ENCODE measurements around the gene PRCD.
"Not testable (repeated sequence)": the region's sequence is repeated elsewhere in the genome, so short reads cannot be mapped to it uniquely, and the experiment has no call there.

PRCD gene

DNA sequence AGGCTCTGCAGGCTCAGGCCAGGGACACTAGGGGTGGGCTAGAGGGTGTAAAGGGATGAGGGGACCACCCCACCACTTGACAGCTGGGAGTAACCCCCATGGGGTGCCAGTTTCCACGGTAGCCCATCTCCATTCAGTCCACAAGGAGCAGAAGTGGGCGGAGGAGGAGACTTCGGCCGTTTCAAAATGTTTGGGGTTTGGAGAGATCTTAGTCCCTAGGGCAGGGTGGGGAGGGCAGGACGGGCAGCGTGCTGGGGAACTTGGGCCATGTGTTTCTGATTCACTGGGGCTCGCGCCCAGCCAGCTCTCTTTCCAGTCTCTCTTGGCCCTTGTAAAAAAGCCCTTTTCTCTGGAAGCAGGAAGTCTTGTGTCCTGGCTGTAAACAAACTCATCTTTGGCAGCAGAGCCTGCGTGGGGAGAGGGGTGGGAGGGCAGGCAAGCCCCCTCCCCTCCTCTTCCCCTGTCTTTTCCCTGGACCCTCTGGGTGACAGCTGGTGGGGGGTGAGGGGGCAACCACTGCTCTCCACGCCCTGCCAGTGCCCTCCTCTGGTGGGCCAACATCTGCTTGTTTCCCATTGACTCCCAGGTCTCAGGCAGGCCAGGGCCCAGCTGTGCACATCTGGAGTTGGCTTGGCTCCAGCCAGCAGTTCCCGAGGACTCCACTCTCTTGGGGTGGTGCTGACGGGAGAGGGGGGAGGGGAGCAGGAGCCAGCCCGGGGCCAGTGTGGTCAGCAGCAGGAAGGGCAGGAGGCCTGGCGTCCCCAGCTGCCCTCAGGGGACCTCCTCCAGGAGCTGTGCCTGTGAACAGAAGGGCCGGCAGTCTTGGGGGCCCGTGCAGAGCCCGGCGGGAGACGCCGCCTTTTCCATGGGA lies 10.4 kb upstream of the PRCD start:
- no peaks in the 10 kb centered on the region for H3K9me3 Mint-ChIP-seq
- H3K4me3 Mint-ChIP-seq = no peak overlapping the region
- peaks cover 25% of the 10 kb centered on the region for H3K27me3 Mint-ChIP-seq (ENCODE audit: low read depth)
- peaks cover 7% of the 10 kb centered on the region for H3K4me1 Mint-ChIP-seq (ENCODE audit: low read depth)
- H3K27ac Mint-ChIP-seq = no peak overlapping the region
- no peaks in the 10 kb centered on the region for H3K36me3 Mint-ChIP-seq (ENCODE audit: low read depth)

GRCh38 chr17:76530095-76530723 lies 9.6 kb upstream of the PRCD start:
- H3K36me3 Mint-ChIP-seq (ENCODE audit: low read depth) = no peaks in the 10 kb centered on the region
- no peak overlapping the region for H3K4me3 Mint-ChIP-seq
- peaks cover 7% of the 10 kb centered on the region for H3K4me1 Mint-ChIP-seq (ENCODE audit: low read depth)
- no peaks in the 10 kb centered on the region for H3K9me3 Mint-ChIP-seq
- H3K27me3 Mint-ChIP-seq (ENCODE audit: low read depth) = peaks cover 26% of the 10 kb centered on the region
- H3K27ac Mint-ChIP-seq = no peak overlapping the region

DNA sequence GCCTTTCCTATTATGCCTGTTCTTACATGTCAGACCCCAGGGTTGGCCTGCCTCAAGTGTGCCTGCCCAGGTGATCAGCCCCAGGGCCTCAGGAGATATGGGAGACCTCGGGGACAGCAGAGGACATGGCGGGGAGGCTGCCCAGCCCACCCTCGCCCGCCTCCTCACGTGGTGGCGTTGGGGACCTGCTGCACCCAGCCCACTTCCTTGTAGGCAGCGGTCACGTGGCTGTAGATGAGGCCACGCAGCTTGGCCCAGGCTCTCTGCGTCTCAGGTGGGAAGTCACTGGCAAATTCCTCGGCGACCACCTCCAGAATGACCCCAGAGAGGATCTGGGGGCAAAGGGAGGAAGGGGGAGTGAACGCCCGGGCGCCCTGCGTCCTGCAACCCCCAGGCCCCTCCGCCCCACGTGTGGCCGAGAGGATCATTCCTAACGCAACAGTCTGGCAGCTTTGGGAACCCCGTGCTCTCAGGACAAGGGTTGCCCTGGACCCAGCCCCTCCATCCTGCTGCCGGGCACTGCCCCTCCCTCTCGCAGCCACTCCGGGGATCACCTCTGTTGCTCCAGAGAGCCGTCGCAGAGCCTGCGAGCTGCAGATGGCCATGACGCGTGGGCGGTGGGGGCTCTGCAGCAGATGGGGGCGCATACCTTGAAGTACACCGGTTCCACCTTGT lies 8.9 kb upstream of the PRCD start:
- Mint-ChIP-seq H3K4me1 (ENCODE audit: low read depth) (peaks cover 7% of the 10 kb centered on the region), H3K27me3 (ENCODE audit: low read depth) (peaks cover 33% of the 10 kb centered on the region), H3K36me3 (ENCODE audit: low read depth) (no peaks in the 10 kb centered on the region), H3K4me3 (no peak overlapping the region), H3K27ac (no peak overlapping the region), H3K9me3 (no peaks in the 10 kb centered on the region)

DNA sequence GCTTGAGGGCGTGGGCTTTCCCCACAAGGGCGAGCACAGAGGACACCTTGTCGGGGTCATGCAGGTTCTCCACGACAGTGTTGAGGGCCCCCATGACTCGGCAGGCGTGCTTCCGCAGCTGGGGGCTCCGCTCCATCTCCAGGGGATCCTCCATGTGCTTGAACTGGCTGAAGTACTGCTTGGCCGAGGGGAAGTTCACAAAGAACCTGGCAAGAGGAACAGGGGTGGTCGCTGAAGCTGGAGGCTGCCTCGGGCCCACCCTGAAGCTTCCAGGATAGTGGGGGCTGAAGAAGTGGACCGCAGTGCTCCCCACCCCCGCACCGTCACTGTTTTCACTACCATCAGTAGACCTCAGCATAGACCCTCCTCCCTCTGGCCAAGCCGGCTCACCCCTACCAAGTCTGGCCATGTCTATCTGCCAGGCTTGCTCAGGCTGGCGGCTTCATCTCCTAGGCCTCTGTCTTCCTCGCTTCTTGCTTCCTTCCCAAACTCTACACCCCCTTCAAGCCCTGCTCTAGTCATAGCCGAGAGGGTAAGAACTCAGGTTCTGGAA lies 8.3 kb upstream of the PRCD start:
- Mint-ChIP-seq H3K4me1 (ENCODE audit: low read depth) (peaks cover 7% of the 10 kb centered on the region), H3K4me3 (no peak overlapping the region), H3K27me3 (ENCODE audit: low read depth) (peaks cover 39% of the 10 kb centered on the region), H3K9me3 (no peaks in the 10 kb centered on the region), H3K36me3 (ENCODE audit: low read depth) (no peaks in the 10 kb centered on the region), H3K27ac (peak overlapping the region; percentile 34)

- Mint-ChIP-seq H3K4me1 (ENCODE audit: low read depth) (peaks cover 7% of the 10 kb centered on the region), H3K4me3 (no peak overlapping the region), H3K36me3 (ENCODE audit: low read depth) (no peaks in the 10 kb centered on the region), H3K27ac (peak overlapping the region; percentile 34), H3K27me3 (ENCODE audit: low read depth) (peaks cover 43% of the 10 kb centered on the region), H3K9me3 (no peaks in the 10 kb centered on the region)
Measured at GRCh38 chr17:76532072-76532651, 7.7 kb upstream of the PRCD start.

DNA sequence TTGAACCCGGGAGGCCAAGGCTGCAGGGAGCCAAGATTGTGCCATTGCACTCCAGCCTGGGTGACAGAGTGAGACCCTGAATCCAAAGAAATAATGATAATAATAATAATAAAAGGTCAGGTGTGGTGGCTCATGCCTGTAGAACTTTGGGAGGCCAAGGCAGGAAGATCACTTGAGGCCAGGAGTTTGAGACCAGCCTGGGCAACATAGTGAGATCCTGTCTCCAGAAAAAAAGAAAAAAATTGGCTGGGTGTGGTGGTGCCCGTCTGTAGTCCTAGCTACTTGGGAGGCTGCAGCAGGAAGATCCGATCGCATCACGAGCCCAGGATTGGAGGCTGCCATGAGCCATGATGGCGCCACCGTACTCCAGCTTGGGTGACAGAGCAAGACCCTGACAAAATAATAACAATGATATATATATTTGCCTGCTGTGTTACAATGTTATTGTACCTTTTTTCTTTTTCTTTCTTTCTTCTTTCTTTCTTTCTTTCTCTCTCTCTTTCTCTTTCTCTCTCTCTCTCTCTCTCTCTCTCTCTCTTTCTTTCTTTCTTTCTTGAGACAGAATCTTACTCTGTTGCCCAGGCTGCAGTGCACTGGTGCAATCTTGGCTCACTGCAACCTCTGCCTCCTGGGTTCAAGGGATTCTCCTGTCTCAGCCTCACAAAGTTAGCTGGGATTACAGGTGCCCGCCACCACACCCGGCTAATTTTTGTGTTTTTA lies 6.0 kb upstream of the PRCD start:
- peaks cover 43% of the 10 kb centered on the region for H3K27me3 Mint-ChIP-seq (ENCODE audit: low read depth)
- not testable (repeated sequence) for H3K4me3 Mint-ChIP-seq; H3K4me1 Mint-ChIP-seq (ENCODE audit: low read depth); H3K36me3 Mint-ChIP-seq (ENCODE audit: low read depth); H3K27ac Mint-ChIP-seq; H3K9me3 Mint-ChIP-seq

GRCh38 chr17:76534831-76535732 lies 4.8 kb upstream of the PRCD start:
- no peaks in the 10 kb centered on the region for H3K9me3 Mint-ChIP-seq
- no peak overlapping the region for H3K4me3 Mint-ChIP-seq
- no peak overlapping the region for H3K27ac Mint-ChIP-seq
- peaks cover 2% of the 10 kb centered on the region for H3K4me1 Mint-ChIP-seq (ENCODE audit: low read depth)
- no peaks in the 10 kb centered on the region for H3K36me3 Mint-ChIP-seq (ENCODE audit: low read depth)
- peaks cover 53% of the 10 kb centered on the region for H3K27me3 Mint-ChIP-seq (ENCODE audit: low read depth)

DNA sequence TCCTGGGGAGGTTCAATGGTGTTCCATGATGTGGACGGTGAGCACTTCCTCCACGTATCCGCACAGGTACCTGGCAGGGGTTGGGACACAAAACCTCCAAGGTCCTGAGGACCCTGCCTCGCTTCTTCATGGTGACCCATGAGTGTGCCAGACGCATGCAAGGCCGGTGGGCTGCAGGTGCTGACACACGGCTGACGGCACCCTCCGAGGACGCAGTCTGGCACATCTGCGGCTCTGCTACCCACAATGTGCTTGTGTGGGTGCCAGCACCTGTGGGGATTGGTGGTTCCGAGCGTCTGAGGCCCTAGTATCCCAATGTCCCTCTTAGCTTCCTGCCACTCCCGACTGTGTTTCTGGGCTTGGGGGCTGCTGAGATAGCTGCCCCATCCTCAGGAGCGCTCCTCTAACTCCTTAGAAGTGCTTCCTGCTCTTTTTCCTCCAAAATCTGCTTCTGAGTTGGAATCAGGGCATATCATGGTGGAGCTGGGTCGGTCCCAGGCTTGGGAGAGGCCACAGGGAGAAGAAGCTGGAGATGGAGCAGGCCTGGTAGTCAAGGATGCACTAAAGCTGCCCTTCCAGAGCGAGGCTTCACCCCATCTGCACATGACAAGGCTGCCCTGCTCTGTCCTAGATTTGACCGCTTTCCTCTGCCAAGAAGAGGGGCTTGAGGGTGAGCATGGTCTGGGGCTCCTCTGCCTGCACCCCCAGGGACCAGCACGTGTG lies 3.9 kb upstream of the PRCD start:
- Mint-ChIP-seq H3K36me3 (ENCODE audit: low read depth) (no peaks in the 10 kb centered on the region), H3K9me3 (no peaks in the 10 kb centered on the region), H3K27ac (no peak overlapping the region), H3K4me3 (no peak overlapping the region), H3K27me3 (ENCODE audit: low read depth) (peaks cover 61% of the 10 kb centered on the region), H3K4me1 (ENCODE audit: low read depth) (peaks cover 4% of the 10 kb centered on the region)

DNA sequence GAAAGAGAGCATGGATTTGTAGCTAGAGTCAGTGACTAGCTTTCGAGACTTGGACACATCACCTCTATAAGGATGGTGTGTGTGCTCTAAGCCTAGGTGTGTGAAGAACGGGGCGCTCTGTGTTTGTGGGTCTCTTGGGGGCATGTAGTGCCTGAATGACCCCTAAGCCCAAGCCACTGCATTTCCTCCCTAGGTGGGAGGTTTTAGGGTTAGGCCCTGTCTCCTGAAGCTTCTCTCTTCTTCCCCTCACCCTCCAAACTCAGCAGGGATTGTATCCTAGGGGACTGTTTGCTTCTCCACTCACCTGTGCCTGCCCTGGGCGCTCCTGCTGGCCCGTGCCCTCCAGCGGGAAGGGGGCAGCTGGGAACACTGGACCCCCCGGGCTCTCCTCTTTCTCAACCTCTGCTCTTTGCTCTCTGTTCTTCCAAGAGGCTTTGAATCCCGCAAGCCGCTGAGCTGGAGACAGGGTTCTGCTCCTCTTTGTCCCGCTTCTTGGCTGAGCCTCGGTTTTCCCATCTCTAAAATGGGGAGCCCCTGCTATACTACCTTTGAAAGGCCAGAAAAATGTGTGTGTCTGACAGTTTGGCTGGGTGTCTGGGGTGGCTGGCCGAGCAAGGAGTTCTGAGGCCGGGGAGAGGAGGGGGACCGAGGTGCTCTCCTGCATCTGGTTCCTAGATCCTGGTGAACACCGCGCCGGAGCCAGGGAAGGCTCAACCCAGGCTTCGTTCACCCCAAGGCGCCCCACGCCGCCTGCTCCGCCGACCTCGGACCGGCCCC lies 3.1 kb upstream of the PRCD start:
- Mint-ChIP-seq H3K36me3 (ENCODE audit: low read depth) (no peaks in the 10 kb centered on the region), H3K27ac (no peak overlapping the region), H3K9me3 (no peaks in the 10 kb centered on the region), H3K27me3 (ENCODE audit: low read depth) (peaks cover 66% of the 10 kb centered on the region), H3K4me3 (no peak overlapping the region), H3K4me1 (ENCODE audit: low read depth) (peaks cover 4% of the 10 kb centered on the region)

DNA sequence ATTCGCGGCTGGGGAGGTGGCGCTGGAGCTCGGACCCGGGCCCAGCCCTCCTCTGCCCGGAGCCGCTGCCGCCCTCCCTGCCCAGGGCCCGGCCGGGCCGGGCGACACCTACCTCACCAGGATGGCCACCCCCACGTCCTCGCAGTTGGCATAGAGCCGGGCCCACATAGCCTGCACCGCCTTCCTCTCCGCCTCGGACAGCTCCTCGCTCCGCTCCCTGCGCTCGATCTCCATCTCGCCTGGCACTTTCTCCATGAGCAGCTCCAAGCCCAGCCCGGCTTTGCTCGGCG lies 2.6 kb upstream of the PRCD start:
- Mint-ChIP-seq H3K4me1 (ENCODE audit: low read depth) (peaks cover 1% of the 10 kb centered on the region), H3K36me3 (ENCODE audit: low read depth) (no peaks in the 10 kb centered on the region), H3K9me3 (no peaks in the 10 kb centered on the region), H3K27me3 (ENCODE audit: low read depth) (peaks cover 66% of the 10 kb centered on the region), H3K27ac (no peak overlapping the region), H3K4me3 (no peak overlapping the region)

GRCh38 chr17:76537578-76538280 lies 2.1 kb upstream of the PRCD start, which contains the start of gene CYGB:
TSS of gene CYGB (minus strand) at chr17:76537709. CDS start at chr17:76537542, 167 bp downstream.
- Mint-ChIP-seq H3K36me3 (ENCODE audit: low read depth) (no peaks in the 10 kb centered on the region), H3K4me3 (no peak within 1 kb of the TSS), H3K4me1 (ENCODE audit: low read depth) (peaks cover 1% of the 10 kb centered on the region), H3K9me3 (no peaks in the 10 kb centered on the region), H3K27me3 (ENCODE audit: low read depth) (peaks cover 70% of the 10 kb centered on the region), H3K27ac (no peak within 1 kb of the TSS)
